OCI-LY7 (cell line): ENCODE measurements around the gene GPANK1. TPM values are rescaled to one million over a fixed set of nuclear protein-coding genes. Genes with fewer than 3 reads are reported as not detected.

Experiments
- BruUV-seq: library from RNA; stranded (reverse); fragments of 400-500 nt; replicated peaks from 2 replicates; lab custom pipeline; 2021; lab: Mats Ljungman, UMichigan
- CTCF ChIA-PET: fragments of 300-600 bp; sonication (Branson Sonifier 250); formaldehyde crosslinking; loops from one replicate; lab custom pipeline; 2022; ENCODE audit warnings: antibody characterized with exemption; ENCODE audit not compliant: unreplicated experiment; lab: Charles Lee
- POLR2A ChIA-PET: fragments of 300-600 bp; sonication (Branson Sonifier 250); formaldehyde crosslinking; loops from one replicate; lab custom pipeline; 2022; ENCODE audit warnings: antibody characterized with exemption; lab: Charles Lee
- DNase-seq: peaks from one replicate; pipeline ENCODE4 v3.0.0-alpha.2; 2015; ENCODE audit warnings: low spot score
- H2AFZ ChIP-seq: fragments of 200-600 bp; sonication (generic), shearing (Covaris generic); 2 replicates; pipeline ENCODE4 v1.6.1; 2014; ENCODE audit warnings: mild to moderate bottlenecking, antibody characterized with exemption, low read length, moderate library complexity
- H3K27ac ChIP-seq: fragments of 200-600 bp; sonication (generic); 2 replicates; pipeline ENCODE4 v1.5.1; 2014; ENCODE audit warnings: mixed run types, low read depth, mild to moderate bottlenecking, moderate library complexity, low read length, inconsistent platforms; ENCODE audit not compliant: poor library complexity, severe bottlenecking
- H3K36me3 ChIP-seq: fragments of 200-600 bp; sonication (generic); 2 replicates; pipeline ENCODE4 v1.6.1; 2014; ENCODE audit warnings: mild to moderate bottlenecking, antibody characterized with exemption, low read length, moderate library complexity, mixed read lengths; ENCODE audit not compliant: insufficient read depth
- H3K4me1 ChIP-seq: fragments of 200-600 bp; sonication (generic); 2 replicates; pipeline ENCODE4 v1.5.1; 2014; ENCODE audit warnings: mild to moderate bottlenecking, low read length; ENCODE audit not compliant: insufficient read depth, poor library complexity, severe bottlenecking
- H3K4me2 ChIP-seq: fragments of 200-600 bp; sonication (generic); 2 replicates; pipeline ENCODE4 v1.6.1; 2014; ENCODE audit warnings: mild to moderate bottlenecking, low read length
- H3K4me3 ChIP-seq: fragments of 200-600 bp; sonication (generic); 2 replicates; pipeline ENCODE4 v1.5.1; 2014; ENCODE audit warnings: mild to moderate bottlenecking, low read depth, low read length; ENCODE audit not compliant: poor library complexity, severe bottlenecking
- H3K79me2 ChIP-seq: fragments of 200-600 bp; sonication (generic); 2 replicates; pipeline ENCODE4 v1.6.1; 2016; ENCODE audit warnings: low read depth, mild to moderate bottlenecking, low read length, moderate library complexity, mixed read lengths; ENCODE audit not compliant: insufficient read depth
- H3K9me2 ChIP-seq: fragments of 200-600 bp; sonication (generic); 2 replicates; pipeline ENCODE4 v1.6.1; 2016; ENCODE audit warnings: mild to moderate bottlenecking, low read length, mixed read lengths; ENCODE audit not compliant: insufficient read depth
- H3K9me3 ChIP-seq: fragments of 200-600 bp; sonication (generic); 2 replicates; pipeline ENCODE4 v1.6.1; 2014; ENCODE audit warnings: mild to moderate bottlenecking, mixed run types, low read length, mixed read lengths
- H4K20me1 ChIP-seq: fragments of 200-600 bp; sonication (generic); 2 replicates; pipeline ENCODE4 v1.6.1; 2014; ENCODE audit warnings: mild to moderate bottlenecking, antibody characterized with exemption, low read length, moderate library complexity, mixed read lengths; ENCODE audit not compliant: insufficient read depth
- CTCF ChIP-seq: fragments of 200-600 bp; sonication (generic); conservative IDR thresholded peaks from 2 replicates; pipeline ENCODE4 v1.5.1; 2014; ENCODE audit warnings: mild to moderate bottlenecking, antibody characterized with exemption, low read length, moderate library complexity, mixed read lengths
- EZH2phosphoT487 ChIP-seq: fragments of 200-600 bp; sonication (generic); IDR thresholded peaks from 2 replicates; pipeline ENCODE4 v1.6.1; 2018; ENCODE audit warnings: low read depth, borderline replicate concordance, mild to moderate bottlenecking, mixed run types, antibody characterized with exemption, low read length, moderate library complexity, mixed read lengths
- intact Hi-C: fragments of 100-400 bp; cut with micrococcal nuclease; formaldehyde crosslinking; loops from one replicate; pipeline ENCODE4 v1.10.0; 2022; ENCODE audit not compliant: unreplicated experiment
- total RNA-seq, 2 experiments: library from RNA; depleted of rRNA in 1 of 2; stranded (reverse); fragments of >200 nt in 1 of 2; shearing (Covaris generic) in 1 of 2; gene quantifications; 2 replicates each; pipeline ENCODE4 v1.2.3, GENCODE V29; 2014 to 2022

The GPANK1 gene
- total RNA-seq, 2 experiments from 2014 or later: 34.3 to 40.7 TPM

GRCh38 chr6:31701666-31702404, 37.0 kb upstream of the GPANK1 start:
- DNase-seq: no peak
- Histone ChIP-seq H3K79me2 (peaks cover 14% of the 10 kb centered on the region; the same call in 1 of the 2 replicates), H3K36me3 (peaks cover 18% of the 10 kb centered on the region), H2AFZ (peak overlapping the region; percentile 88; the same call in 1 of the 2 replicates), H3K27ac (peak overlapping the region; percentile 74), H3K9me3 (no peaks in the 10 kb centered on the region), H3K4me2 (peak overlapping the region; percentile 98), H4K20me1 (no peaks in the 10 kb centered on the region), H3K9me2 (no peaks in the 10 kb centered on the region), H3K4me3 (peak overlapping the region; percentile 78), H3K4me1 (peaks cover 20% of the 10 kb centered on the region)
- ChIA-PET POLR2A (interaction anchor here (0.6 kb wide), 1 partner anchor 70 kb away, joined by 3 read pairs; no protein-coding TSS in a partner anchor), CTCF (no interaction called here)
- TF ChIP-seq CTCF (no peak), EZH2phosphoT487 (no peak)
- intact Hi-C loops: loop anchor here (2.0 to 10.0 kb wide), 3 partner anchors 25 to 253 kb away; partner anchors contain the start of genes NELFE and SKIC2
- no TSS peak for BruUV-seq

GRCh38 chr6:31700740-31701401, 36.1 kb upstream of the GPANK1 start:
- CTCF ChIA-PET: no interaction called here
- Histone ChIP-seq H3K79me2 (peaks cover 14% of the 10 kb centered on the region; the same call in 1 of the 2 replicates), H3K9me3 (no peaks in the 10 kb centered on the region), H3K36me3 (peaks cover 27% of the 10 kb centered on the region), H3K4me3 (no peak overlapping the region), H2AFZ (no peak overlapping the region), H3K9me2 (no peaks in the 10 kb centered on the region), H4K20me1 (no peaks in the 10 kb centered on the region), H3K4me1 (peaks cover 20% of the 10 kb centered on the region), H3K4me2 (peak overlapping the region; percentile 98), H3K27ac (no peak overlapping the region)
- no peak for TF ChIP-seq CTCF
- no peak for TF ChIP-seq EZH2phosphoT487
- no TSS peak for BruUV-seq
- intact Hi-C loops: loop anchor here (10.0 kb wide), 1 partner anchor 254 kb away; the partner anchor contains the start of genes NELFE and SKIC2
- no peak for DNase-seq
- POLR2A ChIA-PET: interaction anchor here (1.2 kb wide), 1 partner anchor 86 kb away, joined by 3 read pairs; no protein-coding TSS in a partner anchor
